ENCODE data around the gene MAP3K7CL. TPM values are rescaled to one million over a fixed set of nuclear protein-coding genes. Genes with fewer than 3 reads are reported as not detected.

MAP3K7CL gene
- total RNA-seq, 6 donors from 2014 or later, result 3.5 to 9.4 (median 5.9) TPM

GRCh38 chr21:29176471-29177120, 46.2 kb downstream of the MAP3K7CL start:
- Histone ChIP-seq H3K4me1 (peaks cover 6 to 17% (median 12%) of the 10 kb centered on the region in 4 donors), H3K27me3 (no peaks in the 10 kb centered on the region), H3K4me3 (no peak overlapping the region), H3K27ac (no peak overlapping the region), H3K36me3 (no peaks in the 10 kb centered on the region), H3K9me3 (no peaks in the 10 kb centered on the region)
- 41 to 55% methylated on average over 1 to 2 of the region's 2 CpGs for WGBS, 2 donors
- DNase-seq, result no peak
- TF ChIP-seq EP300 (IDR thresholded peaks at IDR 0.05), result no peak
- no peak for TF ChIP-seq POLR2AphosphoS5 (IDR thresholded peaks at IDR 0.05)
- TF ChIP-seq CTCF (IDR thresholded peaks at IDR 0.05), result no peak
- no peak for TF ChIP-seq POLR2A (IDR thresholded peaks at IDR 0.05)
- ATAC-seq (ENCODE audit: low FRiP score in 2 of 2), result no peak

- 52 to 90% methylated on average over 1 of the region's 1 CpG for WGBS, 2 donors
- H3K36me3 ChIP-seq, result no peaks in the 10 kb centered on the region
- no peak overlapping the region for H3K4me3 ChIP-seq
- H3K4me1 ChIP-seq, result peaks cover 10 to 28% (median 22%) of the 10 kb centered on the region in 4 donors
- ATAC-seq (ENCODE audit: low FRiP score in 2 of 2) (no peak), DNase-seq (no peak)
- H3K9me3 ChIP-seq, result no peaks in the 10 kb centered on the region
- H3K27ac ChIP-seq, result no peak overlapping the region
- no peak for TF ChIP-seq POLR2A (IDR thresholded peaks at IDR 0.05)
- no peak for TF ChIP-seq POLR2AphosphoS5 (IDR thresholded peaks at IDR 0.05)
- TF ChIP-seq CTCF (IDR thresholded peaks at IDR 0.05), result no peak
- no peak for TF ChIP-seq EP300 (IDR thresholded peaks at IDR 0.05)
- H3K27me3 ChIP-seq, result no peaks in the 10 kb centered on the region
These were observed 47.4 kb downstream of the MAP3K7CL start for GRCh38 chr21:29177800-29178199.

- Histone ChIP-seq H3K27ac (no peak overlapping the region), H3K27me3 (no peaks in the 10 kb centered on the region), H3K4me1 (peaks cover 16 to 39% (median 29%) of the 10 kb centered on the region in 4 donors), H3K9me3 (no peaks in the 10 kb centered on the region), H3K4me3 (no peak overlapping the region), H3K36me3 (no peaks in the 10 kb centered on the region)
- no peak for TF ChIP-seq EP300 (IDR thresholded peaks at IDR 0.05)
- no peak for TF ChIP-seq POLR2A (IDR thresholded peaks at IDR 0.05)
- TF ChIP-seq CTCF (IDR thresholded peaks at IDR 0.05), result no peak
- no peak for TF ChIP-seq POLR2AphosphoS5 (IDR thresholded peaks at IDR 0.05)
- DNase-seq (no peak), ATAC-seq (ENCODE audit: low FRiP score in 2 of 2) (no peak)
- WGBS, 2 donors, result 93 to 95% methylated on average over 7 of the region's 7 CpGs
These were observed 48.5 kb downstream of the MAP3K7CL start for GRCh38 chr21:29178926-29179325.

- H3K4me1 ChIP-seq, result peaks cover 16 to 39% (median 29%) of the 10 kb centered on the region in 4 donors
- 100% methylated on average over 1 of the region's 1 CpG for WGBS, 2 donors
- no peaks in the 10 kb centered on the region for H3K36me3 ChIP-seq
- H3K27me3 ChIP-seq, result no peaks in the 10 kb centered on the region
- H3K9me3 ChIP-seq, result no peaks in the 10 kb centered on the region
- H3K27ac ChIP-seq, result no peak overlapping the region
- no peak for ATAC-seq (ENCODE audit: low FRiP score in 2 of 2)
- TF ChIP-seq CTCF (IDR thresholded peaks at IDR 0.05), result no peak
- TF ChIP-seq POLR2AphosphoS5 (IDR thresholded peaks at IDR 0.05), result no peak
- TF ChIP-seq EP300 (IDR thresholded peaks at IDR 0.05), result no peak
- TF ChIP-seq POLR2A (IDR thresholded peaks at IDR 0.05), result no peak
- H3K4me3 ChIP-seq, result no peak overlapping the region
- no peak for DNase-seq
These were observed 49.1 kb downstream of the MAP3K7CL start for GRCh38 chr21:29179503-29179902.

Data from upper lobe of left lung (tissue), 6 donors.